Activated CD8-positive, alpha-beta memory T cell treated with anti-CD3 and anti-CD28 coated beads, Interleukin-2, amount 50 U/mL, for 1 hour (primary cell): ENCODE measurements around the gene AWAT2.

Experiments used
- DNase-seq: peaks from one replicate; pipeline ENCODE4 v3.0.0-alpha.2; 2020; ENCODE audit errors: extremely low read depth

Gene AWAT2, protein sequence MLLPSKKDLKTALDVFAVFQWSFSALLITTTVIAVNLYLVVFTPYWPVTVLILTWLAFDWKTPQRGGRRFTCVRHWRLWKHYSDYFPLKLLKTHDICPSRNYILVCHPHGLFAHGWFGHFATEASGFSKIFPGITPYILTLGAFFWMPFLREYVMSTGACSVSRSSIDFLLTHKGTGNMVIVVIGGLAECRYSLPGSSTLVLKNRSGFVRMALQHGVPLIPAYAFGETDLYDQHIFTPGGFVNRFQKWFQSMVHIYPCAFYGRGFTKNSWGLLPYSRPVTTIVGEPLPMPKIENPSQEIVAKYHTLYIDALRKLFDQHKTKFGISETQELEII

DNA sequence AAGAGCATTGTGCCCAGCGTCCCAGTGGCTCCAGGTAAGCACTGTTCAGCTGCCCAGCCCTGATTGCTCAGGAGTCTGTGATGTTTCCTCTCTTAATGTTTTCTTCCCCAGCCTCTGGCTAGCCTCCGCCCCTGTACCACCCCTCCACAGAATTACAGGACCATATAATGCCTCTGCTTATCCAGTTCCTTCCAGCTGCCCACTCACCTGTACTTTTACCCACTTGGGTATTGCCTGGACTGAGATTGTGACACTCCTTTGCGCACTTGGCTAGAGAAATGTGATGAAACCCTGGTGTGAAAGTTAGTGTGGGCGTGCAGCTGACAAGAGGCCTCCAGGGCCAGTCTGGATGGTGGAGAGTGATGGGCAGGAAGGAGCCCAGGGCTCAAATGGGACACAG lies at the start of gene AWAT2:
AWAT2 (minus strand) TSS at position 14 of the 400 bp plus-strand sequence; CDS start at position 8, 6 bp downstream.
- DNase-seq, result no peak

DNA sequence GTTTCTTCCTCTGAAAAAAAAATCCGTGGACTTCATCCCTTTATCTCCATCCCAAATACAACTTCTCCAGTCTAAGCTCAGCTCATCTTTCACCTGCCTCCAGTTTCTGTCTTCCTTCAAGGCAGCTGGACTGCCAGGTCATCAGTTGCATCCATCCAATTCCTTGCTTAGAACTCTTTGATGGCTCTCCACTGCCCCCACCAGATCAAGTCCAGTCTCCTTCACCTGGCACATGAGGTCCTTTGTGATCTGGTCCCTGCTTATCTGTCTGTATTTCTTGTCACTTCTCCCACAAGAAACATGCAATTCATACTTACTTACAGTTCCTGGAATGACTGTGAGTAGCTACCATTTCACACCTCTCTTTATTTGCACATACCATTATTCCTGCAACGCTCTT lies 46.3 kb upstream of the AWAT2 start:
- DNase-seq, result no peak

DNA sequence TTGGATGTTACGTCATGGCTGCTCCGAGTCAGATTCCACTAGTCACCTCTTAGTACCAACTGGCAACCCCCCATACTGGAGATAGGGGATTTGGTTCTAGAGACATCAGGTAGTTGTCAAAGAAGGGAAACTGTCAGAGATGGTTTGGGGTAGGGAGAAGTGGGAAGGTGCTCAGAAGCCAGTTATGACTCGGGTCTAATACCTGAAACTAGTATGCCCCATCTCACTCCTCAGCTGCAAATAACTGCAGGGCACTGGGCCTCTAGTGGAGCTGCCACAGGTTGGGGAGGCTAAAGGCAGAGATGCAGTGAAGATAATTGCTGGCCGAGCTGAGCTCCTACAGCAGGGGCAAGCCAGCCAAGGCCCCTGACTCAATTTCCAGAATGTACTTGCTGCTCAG lies 42.5 kb upstream of the AWAT2 start:
- DNase-seq, result no peak

DNA sequence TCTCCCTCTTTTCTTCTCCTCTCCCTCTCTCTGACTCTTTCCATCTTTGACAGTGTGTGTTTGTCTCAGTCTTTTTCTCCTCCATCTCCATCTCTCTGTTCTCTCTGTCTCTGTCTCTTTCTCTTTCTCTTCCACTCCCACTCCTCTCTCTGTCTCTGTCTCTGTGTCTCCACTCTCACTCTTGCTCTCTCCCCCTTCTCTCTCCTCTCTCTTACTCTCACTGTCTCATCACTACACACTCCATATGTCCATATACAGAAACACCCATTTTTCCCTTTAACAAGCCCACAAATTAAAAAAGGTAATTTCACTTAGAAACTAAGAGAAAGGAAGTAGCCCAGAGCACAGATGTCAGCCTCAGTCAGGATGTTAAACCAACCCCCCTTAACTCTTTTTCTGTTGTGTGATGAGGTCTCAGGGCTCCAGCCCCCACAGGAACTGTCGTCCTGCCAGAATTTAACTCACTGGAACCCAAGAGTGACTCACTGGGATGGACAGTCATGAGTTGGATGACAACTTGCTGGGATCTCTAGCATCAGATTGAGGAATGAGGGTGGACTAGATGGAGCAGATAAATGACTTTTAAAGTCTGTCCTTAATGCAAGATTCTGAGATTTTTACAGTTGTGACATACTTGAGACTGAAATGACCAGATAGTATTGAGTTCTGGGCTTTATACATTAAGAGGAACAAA lies 40.0 kb upstream of the AWAT2 start:
- DNase-seq, result no peak

DNA sequence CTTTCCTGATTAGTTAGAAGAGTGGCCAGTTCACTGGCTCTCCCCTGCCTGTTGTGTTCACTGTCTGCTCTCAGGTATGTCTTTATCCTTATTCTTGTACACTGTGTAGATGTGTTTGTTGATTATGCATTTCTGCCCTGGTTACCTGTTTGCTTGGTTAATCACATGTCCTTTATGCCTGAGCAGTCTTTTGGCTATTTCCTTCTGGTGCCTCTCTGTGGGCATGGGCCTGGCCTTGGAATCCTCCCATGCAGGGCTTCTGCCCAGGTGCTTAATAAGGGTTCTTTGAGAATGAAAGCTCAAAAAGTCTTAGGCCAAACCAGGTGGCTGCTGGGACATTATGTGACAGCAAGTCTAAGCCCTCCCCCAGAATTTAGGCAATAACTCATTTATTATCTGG lies 39.0 kb upstream of the AWAT2 start:
- no peak for DNase-seq

DNA sequence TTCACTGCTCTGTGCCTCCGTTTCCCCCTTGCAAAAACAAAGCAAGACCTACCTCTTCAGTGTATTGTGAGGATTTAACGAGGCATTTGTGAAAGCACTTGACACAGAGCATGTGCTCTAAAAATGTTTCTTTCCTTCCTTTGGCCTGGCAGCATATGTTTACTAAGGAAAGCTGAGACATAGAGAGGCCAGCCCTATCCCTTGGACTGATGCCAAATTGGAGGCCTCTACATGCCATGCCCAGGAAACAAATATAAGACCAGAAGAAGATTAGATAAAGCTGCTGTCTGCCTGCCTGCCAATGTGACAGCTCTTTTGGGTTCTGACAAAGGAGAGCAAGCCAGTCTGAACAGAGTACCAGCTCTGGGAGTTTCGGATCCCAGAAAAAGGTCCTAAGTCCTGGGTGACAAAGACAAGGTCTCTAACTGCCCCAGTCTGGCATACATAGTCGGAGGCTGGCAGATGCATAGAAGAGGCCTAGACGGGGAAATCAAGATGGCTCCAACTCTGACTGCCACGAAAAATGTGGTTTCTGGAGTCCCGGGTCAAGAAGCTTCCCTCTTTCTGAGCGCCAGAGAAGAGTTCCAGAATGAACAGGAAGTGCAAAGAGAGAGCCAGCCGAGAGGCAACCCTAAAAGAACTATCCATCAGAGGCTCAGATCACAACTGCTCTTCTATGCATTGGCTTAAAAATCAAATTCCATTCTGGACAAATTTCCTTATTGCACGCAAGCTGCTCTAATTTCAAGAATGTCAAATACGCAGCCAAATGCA lies 38.3 kb upstream of the AWAT2 start:
- no peak for DNase-seq

DNA sequence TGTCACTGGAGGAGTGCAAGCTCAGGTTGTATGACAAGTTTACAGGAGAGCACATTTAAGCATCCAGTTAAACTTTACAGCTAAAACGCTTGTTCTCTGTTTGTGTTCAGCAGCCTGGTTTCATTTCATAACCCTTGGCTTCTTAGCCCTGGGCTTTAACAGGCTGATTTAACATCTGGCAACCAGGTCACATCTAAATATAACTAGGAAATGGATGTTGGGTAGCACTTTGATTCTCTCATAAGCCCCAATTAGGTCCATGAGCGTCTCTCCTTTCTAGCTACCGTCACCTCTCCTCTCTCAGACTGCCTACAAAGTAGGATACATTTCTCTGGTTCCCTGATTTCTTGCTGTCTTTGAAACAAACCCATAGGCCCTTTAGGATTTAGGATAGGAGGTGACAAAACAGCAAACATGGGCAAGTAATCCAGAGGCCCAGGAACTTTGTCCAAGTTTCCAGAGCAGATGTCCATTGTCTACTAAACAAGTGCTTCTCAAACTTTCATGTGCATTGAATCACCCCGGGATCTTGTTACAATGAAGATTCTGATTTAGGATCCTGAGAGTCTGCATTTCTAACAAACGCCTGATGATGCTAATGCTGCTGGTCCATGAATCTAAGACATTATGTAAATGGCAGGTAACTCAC lies 35.0 kb upstream of the AWAT2 start:
- no peak for DNase-seq

DNA sequence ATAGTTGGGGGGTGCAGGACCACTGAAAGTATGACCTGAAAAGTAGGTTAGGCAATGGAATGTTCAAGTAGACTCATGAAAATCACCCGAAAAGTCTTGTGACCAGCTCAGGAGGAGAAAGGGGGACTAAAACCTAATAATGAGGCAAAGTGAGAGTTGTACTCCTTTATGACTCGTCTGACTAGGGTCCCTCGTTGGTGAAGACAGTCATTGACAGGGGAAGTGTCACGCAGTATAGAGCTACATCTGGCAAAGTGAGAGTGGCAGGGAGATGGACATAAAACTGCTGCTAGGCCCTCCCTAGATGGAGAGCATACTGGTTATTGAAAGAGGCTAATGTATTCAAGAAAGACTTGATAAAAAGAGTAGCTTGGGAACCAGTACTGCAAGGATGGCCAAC lies 33.0 kb upstream of the AWAT2 start:
- no peak for DNase-seq

DNA sequence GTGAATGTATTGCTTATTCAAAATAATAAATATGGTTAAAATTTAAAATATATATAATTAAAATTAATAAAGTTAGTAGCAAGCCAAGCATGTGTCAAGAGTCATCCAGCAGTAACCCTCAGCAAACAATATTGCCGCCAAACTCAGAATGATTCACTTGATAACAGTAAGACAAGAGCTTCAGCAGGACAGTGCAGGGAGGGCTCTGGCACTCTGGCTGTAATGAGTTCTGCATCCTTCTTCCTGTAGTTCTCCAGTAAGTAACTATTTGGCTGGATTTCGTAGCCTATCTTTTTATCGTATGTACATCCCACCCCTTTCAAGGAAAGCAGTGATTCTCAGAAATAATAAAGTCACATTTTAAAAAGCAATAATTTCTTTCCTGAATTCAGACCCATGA lies 30.1 kb upstream of the AWAT2 start:
- DNase-seq, result no peak

DNA sequence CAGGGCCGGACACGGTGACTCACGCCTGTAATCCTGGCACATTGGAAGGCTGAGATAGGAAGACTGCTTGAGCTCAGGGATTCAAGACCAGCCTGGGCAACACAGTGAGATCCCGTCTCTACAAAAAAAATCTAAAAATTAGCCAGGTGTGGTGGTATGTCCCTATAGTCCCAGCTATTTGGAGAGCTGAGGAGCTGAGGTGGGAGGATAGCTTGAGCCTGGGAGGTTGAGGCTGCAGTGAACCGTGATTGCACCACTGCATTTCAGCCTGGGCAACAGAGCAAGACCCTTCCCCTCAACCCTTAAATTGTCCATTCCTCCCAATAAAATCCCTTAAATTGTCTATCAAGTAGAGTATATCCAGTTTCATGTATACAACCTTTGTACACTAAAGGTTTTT lies 29.6 kb upstream of the AWAT2 start:
- DNase-seq, result no peak

DNA sequence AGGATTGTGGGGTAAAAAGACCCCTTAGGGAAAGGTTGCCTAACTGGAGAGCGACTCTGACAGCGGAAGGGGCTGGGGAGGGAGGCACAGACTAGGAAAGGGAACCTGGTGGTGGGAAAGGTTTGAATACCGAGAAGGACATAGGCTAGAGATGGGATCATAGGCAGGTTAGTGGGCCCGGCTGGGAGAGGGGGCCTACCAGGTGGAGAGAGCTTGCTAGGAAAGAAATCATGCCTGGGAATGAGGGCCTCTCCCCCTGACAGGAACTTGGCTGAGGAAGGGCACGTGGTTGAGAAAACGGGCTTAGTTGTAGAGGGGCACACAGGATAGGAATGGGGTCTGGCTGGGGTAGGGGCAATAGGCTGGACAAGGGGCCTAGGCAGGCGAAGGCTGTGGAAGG lies 16.9 kb upstream of the AWAT2 start:
- DNase-seq, result no peak

DNA sequence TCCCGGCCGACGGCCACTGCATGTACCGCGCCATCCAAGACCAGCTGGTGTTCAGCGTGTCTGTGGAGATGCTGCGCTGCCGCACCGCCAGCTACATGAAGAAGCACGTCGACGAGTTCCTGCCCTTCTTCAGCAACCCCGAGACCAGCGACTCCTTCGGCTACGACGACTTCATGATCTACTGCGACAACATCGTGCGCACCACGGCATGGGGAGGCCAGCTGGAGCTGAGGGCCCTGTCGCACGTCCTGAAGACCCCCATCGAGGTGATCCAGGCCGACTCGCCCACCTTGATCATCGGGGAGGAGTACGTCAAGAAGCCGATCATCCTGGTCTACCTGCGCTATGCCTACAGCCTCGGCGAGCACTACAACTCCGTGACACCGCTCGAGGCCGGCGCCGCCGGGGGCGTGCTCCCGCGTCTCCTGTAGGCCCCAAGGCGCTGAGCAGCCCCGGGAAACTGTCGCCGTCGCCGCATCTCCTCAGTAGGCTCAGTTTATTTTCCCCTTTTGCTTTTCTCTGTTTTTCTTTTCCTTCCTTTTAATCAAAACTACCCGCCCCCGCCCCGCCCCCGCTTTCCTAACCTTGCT lies 13.3 kb upstream of the AWAT2 start:
- DNase-seq, result no peak

DNA sequence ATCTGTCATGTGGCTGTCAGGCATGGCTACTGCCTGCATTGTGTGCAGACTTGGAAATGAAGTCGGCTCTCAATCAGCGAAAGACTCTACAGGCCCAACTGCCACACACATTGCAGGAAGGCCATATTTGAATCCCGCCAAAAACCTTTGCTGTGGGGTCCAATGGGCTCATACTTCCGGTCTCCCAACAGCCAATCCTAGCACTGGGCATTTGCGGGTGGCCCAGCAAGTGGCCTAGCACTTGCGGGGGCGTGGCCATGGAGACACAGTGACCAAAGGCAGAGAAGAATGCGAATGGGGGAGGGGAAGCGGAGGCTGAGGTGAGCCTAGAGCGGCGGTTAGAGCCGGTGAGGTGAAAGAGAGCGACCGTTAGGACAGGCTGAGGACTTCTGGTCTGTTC lies 12.3 kb upstream of the AWAT2 start, which contains the start of gene OTUD6A:
OTUD6A (plus strand) TSS at position 382 of the 400 bp plus-strand sequence. CDS start 68 bp downstream, outside the sequence.
- no peak for DNase-seq

DNA sequence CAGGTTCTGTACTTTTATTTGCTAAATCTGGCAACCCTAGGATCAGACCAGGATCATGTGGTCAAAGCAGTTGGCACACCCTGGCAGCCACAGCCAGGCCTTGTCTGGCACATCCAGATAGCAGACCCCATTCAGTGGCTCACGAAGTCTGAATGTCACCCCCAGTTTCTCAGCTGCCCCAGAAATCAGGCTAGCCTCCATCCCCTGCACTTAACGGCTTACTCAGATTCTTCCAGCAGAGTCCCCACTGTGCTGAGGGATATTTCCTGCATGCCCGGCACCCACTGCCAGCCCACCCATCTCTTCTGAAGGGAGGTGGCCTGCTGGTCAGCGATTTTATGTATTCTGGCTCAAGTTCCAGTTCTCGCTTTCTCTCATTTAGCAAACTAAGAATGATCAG lies 4.7 kb upstream of the AWAT2 start:
- no peak for DNase-seq

DNA sequence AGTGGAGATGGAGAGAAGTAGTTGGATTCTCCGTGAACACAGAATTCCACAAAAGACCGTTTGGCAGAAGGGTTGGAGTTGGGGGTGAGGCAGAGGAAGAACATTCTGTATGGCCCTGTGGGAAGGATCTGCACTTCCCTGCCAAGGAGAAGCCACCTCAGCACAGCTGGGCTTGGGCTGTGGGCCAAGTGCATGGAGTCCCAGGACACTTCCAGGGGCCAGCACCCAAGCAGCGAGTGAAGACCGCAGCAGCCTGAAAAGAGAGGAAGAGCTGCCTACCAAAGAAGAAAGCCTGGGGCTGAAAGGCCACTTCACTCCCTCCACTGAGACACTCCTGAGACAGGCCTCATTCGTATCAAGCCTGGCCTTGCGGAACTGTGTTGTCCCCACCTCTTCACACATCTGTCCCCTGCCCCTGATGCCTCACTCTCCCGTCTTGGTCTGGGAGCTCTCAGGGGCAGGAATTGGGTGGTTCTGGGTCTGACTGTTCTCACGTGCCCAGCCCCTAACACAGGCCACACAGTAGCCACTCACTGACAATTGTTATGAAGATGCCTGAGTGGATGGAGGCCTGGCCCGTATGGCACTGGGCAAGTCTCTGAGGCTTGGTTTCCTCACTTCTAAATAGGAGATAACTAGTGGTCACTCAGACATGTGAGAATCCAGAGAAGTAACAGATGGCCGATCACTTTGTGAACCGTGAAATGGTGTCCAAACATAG lies 3.3 kb upstream of the AWAT2 start:
- DNase-seq, result no peak

DNA sequence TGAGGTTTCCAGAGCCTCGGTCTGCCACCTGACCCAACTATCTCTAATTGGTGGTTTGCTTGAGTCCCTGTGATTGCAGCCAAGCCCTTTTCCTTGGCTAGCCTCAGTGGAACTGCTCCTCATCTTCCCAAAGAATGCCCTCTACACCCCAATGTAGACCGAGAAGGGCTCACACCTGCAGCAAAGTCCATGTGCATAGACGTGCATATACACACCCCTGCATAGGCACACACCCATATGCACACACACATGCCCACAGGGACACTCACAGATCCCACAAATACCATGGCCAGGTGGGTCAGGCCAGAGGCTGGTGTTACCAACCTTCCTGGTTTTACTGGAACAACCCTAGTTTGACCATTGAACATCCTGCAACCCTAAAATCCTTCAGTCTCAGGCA lies 332 bp downstream of the AWAT2 start:
- DNase-seq, result no peak

DNA sequence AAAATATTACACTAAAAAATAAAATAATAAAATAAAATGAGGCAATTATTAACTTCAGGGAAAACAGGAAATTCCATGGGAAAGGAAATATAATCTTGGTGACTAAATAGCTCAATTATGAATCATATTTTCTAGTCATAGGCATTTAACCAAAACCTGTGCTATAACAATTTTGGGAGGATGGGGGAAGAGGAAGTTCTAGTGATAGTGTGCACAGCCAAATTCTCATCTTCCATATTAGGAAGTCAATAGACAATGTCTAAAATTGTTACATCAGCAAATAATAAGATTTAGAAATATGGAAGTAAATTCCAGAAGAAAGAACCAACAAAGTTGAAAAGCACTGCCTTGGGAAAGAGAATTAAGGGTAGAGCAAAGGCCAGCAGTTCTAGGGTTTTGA lies 2.8 kb downstream of the AWAT2 start:
- no peak for DNase-seq

DNA sequence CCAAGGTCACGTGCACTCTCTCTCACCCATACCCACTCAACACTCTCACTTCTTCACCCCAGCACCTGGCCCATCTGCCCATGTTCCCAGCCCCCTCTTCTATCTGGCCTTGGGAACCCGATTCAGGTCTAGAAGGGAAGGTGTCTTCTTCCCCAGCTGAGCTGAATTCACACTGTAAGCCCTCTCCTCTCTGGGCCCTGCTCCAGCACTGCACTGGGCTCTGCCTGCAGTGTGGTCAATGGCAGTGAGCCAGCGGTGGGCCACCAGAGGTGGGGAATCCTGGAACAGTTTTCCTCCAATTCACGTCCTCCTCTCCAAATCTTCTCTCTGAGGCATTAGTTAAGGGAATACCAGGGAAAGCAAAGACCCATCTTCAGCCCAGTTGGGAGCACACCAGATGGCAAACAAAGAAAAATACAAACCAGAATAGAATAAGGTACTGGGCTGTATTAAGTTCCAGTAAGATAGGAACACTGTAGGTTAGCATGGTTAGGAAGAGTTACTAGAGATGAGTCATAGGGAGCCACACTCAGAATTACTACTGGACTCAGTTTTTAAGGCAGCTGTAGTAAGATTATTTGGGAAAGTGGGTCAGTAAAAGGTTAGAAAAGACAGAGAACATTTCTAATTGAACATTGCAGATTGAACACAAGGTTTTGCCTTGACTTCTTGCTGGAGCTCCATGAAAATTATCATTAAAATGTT lies 5.0 kb downstream of the AWAT2 start:
- no peak for DNase-seq

DNA sequence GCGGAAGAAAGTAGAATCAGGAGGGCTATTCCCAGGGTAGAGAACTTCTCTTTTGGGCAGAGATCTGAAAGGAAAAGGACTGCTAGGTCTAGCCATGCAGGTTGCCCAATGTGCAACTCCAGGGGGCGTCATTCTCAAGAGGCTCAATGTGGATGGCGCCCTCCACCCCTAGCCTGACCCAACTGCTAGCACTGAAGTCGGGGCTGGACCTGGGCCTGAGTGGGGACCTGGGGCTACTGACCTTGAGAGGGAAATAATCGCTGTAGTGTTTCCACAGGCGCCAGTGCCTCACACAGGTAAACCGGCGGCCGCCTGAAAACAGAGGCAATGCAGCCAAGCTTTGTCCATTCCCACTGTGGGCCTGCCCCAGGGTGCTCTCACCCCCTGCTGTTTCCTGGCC lies 6.1 kb downstream of the AWAT2 start:
- no peak for DNase-seq
